COR-L47 (cell line): ENCODE data around the gene LAMC1.
"Not testable (repeated sequence)": the region's sequence is repeated elsewhere in the genome, so short reads cannot be mapped to it uniquely, and the experiment has no call there.

Experiments used
- DNase-seq: peaks from one replicate; lab custom pipeline; 2025; lab: John Stamatoyannopoulos, UW

LAMC1 gene

DNA sequence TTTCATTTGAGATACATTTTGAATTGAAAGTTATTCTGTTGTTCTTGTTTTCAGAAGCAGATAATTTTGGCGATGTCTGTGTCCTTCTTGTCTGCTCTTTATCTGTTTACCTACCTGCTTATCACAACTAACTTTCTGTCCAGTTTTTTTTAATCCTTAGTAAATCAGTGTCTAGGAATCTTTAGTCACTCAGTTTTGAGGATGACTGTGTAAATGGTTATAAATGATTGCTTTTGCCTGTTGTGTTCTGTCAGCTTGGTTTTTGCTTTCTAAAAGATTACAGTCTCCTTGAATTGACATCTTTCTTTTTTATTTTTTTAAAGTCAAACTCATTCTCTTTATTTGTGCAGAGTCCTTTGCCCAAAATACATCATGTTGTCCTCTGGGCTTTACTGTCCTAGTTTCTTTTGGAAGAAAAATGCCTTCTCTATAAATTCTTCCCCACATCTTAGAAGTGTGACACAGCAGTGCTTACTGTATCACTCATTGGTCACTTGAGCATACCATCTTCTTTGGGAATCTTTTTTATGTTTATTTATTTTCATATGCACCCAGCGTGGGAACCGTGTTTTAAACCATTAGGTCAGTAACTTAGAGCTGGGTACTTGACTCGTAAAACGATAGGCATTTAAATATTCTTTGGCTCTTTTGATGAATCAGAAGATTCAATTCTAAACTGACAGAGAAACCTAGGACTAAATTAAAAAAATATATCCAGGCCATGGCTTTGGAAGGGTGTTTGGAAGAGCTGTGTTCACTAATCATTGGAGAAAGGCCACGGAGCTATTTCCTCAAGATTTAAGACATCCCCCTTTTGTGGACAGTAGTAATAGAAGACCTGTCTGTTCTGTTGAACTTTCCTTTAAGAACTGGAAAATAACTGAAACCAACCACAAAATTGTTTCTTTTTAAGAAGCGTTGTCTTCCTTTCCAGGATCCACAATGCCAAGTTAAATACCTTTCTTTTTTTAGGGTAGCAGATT lies 20.9 kb downstream of the LAMC1 start:
- DNase-seq = no peak

DNA sequence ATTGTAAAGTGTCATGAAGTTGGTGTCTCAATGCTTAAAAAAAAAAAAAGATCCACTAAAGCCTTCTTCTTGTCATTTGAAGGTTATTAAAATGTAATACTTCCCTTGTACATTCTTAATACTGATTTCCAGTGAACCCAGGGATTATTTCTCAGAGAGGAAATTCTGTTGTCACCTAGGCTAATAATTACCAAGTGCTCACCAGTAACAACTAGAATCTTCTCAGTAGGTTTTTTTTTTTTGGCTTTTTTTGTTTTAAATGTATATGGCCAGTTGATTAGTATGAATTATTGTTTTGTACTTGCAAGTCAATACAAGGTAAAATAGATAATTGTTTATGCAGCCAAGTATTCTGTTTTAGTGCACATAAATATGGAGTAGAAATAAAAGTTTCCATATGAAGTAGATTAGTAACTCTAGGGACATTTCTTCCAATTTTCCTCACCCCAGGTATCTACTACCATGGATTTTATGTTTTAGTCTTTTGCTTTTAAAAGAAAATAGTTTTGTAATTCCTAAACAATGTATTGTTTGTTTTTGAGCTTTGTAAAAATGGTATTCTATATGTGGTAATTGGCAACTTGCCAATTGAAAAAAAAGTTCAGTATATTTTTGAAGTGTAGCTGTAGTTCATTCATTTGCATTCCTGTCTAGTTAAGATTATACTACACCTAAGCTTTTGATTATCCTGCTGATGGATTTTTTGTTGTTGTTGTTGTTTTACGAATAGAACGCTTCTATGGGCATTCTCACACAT lies 21.9 kb downstream of the LAMC1 start:
- no peak for DNase-seq

DNA sequence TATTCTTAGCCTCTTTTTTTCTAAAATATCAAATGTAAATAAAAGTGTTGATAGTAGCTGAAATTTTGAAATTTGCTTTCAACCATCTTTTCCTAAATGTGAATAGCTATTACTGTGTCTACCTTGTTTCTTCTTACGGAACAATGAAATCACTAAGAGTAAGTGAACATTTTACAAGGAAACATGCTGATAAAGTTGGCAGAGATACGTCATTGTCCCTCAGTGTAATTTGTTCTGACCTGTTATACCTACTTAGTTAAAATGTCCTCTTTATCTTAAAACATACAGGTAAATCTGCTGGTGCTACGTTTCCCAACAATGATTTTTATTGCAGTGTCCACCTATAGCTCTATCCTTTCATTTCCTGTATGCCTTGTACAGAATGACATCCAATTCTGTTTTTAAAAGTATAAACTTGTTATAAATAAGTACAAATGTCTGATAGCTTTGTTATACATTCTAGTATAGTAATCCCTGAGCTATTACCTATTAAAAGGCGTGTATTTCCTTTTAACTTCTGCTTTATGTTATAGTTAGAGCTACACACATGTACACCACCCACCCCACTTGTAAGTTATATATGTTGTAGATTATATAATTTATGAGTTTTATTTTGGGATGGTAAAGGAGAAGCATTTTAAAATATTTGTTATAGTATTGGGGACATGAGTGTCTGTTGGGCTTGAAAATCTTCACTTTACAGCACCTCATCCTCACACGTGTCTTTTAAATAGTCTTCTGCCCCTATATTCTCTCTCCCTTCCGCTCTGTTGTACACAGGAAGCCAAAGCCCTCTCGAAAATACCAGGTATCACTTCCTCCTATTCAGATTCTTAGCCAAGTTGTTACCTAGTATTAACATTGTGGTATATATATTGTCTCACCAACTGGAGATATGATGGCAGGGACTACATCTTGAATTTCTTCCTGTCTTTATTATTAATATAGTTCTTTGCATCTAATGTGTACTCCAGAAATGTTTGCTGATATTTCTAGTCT lies 25.2 kb downstream of the LAMC1 start:
- DNase-seq = no peak

DNA sequence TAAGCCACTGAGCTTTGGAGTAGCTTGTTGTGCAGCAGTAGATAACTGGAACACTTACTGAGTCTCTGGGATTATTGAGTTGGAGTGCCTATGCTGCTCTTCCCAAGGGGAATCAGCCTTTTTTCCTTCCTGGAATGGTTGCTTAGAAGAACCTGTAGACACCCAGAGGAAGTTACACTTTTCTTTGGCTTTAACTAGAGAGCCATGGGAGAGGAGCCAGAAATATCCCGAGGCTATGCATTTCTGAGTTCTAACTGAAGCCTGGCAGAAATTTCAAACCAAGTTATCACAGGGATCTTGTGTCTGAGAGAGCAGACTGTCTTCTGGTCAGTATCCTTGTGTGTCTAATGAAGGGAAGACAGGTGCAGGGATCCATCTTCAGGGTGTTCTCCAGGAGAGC lies 28.3 kb downstream of the LAMC1 start:
- no peak for DNase-seq

DNA sequence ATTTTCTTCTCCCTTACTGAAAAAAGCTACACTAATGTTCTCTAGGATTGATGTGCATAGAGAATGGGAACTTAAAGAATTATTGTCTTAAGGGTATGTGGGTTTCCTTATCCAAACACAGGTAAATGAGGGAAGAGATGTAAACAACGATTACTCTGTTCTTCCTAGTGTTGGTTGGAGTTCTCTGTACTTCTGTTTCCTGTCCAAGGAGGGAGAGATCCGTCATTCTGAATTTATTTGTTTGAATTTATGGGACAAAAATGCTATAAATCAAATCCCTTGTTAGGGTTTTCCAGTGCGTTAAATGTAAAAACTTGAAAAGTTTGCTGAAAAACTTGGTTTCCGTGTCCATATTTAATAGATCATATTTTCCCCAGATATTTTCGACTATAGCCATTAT lies 29.6 kb downstream of the LAMC1 start:
- no peak for DNase-seq

DNA sequence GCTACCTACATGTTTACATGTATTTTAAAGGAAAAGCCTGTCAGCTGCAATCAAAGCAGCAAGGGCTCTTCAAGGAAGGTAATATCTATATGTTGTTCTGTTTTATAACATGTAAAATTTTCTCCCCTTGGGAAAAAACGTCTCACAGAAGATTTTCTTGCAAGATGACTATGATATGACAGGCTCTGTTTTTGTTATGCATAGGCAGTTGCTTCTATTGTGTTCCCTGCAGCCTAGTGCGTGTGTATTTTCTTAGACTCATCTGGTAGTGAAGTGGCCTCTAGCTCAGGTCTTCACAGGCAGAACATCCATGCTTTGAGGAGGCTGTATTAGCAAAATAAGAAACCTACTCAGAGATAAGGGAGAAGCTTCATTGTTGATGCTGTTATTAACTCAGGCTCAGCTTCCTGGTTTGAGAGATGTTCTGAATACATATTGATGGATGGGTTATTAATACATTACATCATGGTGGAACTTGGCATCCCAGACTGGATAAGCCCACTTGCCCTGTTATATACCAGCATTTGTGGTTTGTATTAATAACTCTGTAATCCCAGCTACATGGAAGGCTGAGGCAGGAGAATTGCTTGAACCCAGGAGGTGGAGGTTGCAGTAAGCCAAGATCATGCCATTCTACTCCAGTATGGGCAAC lies 35.8 kb downstream of the LAMC1 start:
- DNase-seq = no peak

DNA sequence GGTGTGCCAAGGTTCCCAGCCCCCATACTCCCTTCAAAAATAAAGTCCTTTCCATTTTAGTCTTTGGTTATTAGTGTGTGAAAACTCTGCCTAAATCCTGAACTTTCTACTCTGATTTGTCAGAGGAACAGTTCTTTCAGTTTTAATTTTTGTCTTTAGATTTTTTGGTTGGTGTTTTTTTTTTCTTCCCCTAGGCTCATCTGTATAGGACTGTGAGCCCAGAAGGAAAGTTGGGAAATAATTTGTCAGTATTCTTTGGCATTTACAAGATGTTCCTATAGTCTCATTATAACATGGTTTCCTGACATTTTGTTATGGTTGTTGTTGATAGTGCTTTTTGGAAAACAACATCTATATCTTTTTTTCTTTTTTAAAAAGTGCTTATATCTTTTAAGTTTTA lies 38.0 kb downstream of the LAMC1 start:
- DNase-seq = no peak

DNA sequence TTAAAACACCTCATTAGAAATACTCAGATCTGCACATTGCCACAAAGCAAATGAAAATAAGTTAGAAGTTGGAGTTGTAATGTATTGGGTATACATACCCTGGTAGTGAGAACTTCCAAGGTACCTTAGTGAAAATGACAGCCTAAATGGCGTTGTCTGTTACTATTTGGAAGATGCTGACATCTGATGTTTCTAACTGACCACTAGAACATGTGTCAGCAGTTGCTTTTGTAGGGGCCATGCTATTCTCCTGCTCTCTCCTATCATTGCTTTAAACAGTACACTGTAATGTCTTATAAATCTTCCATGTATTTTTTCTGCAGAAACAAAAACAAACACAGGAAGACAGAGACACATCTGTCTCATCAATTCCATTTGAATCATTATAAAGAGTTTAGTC lies 40.1 kb downstream of the LAMC1 start:
- DNase-seq = no peak

DNA sequence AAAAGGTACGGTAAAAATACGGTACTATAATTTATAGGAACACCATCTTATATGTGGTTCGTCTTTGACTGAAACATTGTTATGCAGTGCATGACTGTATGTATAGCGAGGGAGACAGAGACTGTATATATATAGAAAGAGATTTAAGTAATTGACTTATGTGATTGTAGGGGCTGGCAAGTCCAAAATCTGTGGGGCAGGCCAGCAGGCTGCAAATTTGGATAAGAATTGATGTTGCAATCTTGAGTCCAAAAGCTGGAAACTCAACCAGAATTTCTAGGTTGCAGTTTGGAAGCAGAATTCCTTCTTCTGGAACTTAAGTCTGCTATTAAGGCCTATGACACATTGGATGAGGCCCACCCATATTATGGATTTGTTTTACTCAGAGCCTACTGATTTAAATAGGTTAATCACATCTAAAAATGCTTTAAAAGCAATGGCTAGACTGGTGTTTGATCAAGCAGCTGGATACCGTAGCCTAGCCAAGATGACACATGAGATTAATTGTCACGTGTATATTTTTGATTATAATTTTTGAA lies 42.0 kb downstream of the LAMC1 start:
- DNase-seq = no peak

DNA sequence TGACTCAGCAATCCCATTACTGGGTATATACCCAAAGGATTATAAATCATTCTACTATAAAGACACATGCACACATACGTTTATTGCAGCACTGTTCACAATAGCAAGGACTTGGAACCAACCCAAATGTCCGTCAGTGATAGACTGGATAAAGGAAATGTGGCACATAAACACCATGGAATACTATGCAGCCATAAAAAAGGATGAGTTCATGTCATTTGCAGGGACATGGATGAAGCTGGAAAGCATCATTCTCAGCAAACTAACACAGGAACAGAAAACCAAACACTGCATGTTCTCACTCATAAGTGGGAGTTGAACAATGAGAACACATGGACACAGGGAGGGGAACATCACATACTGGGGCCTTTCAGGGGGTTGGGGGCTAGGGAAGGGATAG lies 43.2 kb downstream of the LAMC1 start:
- DNase-seq = not testable (repeated sequence)

DNA sequence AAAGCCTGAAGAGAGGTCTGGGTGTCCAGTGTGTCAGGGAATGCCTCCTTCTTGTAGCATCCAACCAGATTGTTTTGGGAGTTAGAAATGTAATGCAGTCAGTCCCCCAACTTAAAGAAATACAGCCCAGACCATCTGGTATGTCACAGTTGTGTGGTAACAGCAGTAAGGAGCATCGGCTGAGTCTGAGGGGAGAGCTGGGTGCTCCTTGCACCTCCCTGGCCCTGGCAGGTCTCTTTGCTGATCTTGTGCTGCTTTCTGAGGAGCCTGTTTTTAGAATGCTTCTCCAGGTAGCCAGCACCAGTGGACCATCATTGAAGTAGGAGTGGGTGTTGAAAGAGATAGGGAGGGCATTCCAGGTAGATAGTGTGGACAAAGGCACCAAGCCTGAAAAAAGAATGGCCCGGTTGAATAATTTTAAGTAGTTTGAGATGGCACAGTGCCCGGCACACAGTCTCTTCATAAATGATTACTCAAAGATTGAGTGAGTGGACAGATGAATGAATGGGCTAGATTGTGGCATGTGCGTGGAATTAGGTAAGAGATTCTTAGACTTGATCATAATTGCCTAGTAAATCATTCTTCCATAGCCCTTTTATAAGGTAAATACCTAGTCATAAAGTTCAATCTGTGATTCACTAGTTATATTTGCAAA lies 46.5 kb downstream of the LAMC1 start:
- DNase-seq = peak; percentile 20

DNA sequence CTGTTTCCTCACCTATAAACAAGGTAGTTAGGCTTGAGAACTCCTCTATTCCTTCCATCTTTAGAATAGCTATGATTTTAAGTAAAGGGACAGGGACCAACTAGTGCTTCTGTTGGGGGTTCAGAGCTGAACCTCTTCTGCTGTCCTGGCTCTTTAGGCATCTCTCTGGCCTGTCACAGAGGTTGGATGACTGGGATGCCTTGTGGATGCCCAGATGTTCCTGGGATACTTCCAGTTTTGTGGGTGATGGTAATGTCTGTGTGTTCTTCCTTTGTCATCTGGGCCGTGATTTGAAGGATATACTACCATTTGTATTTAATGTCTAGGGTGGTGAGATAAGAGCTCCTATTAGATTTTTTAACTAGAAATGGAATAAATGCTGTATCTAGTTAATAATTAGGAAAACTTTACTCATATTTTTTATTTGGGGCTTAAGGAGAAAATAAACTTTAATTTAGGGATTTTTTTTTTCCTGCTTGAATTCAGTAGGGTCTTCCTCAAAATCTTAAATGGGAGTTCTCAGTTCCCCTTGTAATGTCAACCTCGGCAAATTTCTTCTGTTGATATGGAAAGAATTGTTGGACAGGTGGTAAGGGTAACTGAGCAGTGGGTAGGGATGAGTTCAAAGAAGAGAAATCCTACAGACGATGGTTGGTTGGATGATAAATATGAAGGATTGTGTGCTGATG lies 47.2 kb downstream of the LAMC1 start:
- DNase-seq = no peak

DNA sequence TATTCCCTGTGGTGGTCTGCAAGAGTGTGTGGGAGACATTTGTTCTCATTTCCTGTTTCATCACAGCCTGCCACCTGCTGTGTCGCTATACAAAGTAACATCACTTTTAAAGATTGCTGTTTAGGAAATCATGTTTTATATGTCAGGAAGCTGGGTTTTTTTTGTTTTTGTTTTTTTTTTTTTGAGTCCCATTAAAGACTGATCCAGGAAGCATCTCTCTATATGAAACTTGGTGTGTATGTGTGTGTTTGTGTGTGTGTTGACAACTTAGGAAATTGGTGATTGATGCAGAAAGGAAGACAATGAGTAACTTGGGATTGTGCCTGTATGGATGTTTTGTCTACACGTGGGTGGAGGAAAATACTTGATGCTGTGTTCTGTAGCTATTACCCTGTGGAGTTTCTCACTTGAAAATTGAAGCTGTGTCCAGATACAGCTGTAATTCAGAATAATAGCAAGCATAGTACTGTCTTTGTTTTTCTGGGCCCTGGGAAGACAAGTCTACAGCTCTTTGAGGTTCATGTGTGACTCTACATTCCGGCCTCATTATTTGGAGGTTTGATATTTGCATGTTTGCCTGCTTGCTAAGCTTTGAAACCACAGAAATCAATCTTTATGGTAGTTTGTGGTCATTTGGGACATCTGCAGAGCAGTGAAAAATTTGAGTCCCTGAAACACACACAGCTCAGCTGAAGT lies 47.9 kb downstream of the LAMC1 start:
- DNase-seq = no peak

DNA sequence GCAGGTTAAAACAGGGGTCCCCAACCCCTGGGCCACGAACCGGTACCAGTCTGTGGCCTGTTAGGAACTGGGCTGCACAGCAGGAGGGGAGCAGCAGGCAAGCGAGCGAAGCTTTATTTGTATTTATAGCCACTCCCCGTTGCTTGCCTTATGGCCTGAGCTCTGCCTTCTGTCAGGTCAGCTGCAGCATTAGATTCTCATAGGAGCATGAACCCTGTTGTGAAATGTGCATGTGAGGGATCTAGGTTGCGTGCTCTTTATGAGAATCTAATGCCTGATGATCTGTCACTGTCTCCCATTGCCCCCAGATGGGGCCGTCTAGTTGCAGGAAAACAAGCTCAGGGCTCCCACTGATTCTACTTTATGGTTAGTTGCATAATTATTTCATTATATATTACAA lies 49.4 kb downstream of the LAMC1 start:
- DNase-seq = not testable (repeated sequence)

DNA sequence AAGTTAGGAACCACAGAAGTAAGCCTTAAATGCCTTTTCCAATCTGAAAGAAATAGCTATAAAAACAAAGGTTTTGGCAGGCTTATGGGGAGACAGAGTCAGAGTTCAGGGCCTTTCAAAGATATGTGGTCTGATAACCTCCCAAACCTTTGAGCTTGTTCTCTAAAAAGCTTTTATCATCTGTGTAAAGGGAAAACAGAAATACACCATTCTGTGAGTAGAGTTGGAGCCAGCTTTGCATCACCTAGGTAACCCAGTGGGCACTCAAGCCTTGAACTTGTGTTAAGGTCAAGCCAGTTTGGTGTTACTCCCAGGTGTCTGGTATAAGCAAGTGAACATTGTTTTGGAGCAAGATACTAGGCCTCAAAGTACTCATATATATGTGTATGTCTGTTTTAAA lies 50.1 kb downstream of the LAMC1 start:
- no peak for DNase-seq

DNA sequence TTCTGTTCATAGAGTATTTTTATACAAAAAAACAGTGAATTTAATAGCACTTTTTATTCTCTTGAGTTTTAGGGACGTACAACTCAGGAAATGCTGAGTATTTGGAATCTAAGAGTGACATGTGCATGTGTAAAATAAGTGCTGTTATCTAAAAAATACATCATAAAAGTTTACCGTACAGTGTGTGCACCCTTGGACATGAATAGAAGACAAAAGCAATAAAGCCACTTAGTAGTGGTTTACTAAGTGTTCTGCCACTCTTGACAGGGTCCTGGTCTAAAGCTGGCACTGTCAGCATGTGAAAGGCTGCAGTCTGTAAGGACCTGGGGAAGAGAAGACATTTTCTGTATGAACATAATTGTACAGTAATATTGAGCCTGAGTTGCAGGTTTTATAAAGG lies 51.0 kb downstream of the LAMC1 start:
- DNase-seq = no peak

DNA sequence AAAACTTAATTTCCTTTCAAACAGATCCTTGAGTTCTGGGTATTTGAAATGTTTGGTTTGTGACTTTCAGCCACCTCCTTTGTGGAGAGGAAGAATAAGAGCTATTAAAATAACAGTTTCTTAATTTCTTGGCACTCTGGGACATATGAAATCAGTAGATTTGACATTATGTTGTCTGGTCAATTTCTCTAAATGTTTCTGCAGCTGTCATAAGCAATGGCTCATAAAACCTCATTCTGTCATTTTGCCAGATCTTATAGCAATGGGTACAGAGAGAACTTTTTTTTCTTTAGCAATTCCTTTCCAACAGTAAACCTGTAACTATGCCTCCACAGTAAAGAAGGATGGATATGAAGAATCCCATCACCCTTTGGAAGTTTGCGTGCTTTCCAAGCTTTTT lies 52.6 kb downstream of the LAMC1 start:
- no peak for DNase-seq

DNA sequence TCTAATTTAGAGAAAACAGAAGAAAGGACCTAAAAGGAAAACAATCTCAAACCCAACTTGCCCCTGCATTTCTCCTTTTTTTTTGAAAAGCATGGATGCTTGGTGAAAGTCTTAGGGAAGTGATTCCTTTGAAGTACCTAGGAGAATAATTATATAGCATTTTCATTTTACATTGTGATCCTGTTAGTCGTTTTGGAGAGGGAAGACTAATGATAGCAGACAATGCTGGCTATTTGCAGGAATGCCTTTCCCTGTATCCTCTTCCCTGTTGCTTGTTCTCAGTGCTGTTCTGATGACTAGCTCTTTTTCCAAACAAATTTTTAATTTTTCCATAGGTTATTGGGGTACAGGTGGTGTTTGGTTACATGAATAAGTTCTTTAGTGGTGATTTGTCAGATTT lies 53.9 kb downstream of the LAMC1 start:
- DNase-seq = no peak

DNA sequence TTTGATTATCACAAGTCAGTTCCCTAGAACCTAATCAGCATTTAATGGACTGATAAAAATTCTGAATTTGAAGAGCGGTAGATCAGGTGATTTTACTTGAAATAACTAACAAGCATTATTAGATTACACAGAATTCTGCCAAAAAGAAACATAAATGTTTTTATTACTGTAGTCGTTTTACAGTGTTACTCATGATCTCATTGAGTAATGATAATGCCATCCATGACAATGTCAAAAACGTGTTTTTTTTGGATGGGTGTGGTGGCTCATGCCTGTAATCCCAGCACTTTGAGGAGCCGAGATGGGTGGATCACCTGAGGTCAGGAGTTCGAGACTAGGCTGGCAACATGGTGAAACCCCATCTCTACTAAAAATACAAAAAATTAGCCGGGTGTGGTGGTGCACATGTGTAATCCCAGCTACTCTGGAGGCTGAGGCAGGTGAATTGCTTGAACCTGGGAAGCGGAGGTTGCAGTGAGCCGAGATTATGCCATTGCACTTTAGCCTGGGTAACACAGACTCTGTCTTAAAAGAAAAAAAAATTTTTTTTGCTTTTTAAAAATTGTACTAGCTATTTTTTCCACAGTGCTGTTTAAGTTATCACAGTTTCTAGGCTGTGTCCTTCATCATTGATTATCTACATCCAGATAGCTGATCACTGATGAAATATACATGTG lies 56.6 kb downstream of the LAMC1 start:
- no peak for DNase-seq
